ENCODE results near the gene BCAM. TPM values are rescaled to one million over a fixed set of nuclear protein-coding genes. Genes with fewer than 3 reads are reported as not detected.

The BCAM gene
- total and polyA plus RNA-seq, 2 of the 4 experiments (the other 2 are of a cell fraction), result 2.3 to 35.7 TPM

DNA sequence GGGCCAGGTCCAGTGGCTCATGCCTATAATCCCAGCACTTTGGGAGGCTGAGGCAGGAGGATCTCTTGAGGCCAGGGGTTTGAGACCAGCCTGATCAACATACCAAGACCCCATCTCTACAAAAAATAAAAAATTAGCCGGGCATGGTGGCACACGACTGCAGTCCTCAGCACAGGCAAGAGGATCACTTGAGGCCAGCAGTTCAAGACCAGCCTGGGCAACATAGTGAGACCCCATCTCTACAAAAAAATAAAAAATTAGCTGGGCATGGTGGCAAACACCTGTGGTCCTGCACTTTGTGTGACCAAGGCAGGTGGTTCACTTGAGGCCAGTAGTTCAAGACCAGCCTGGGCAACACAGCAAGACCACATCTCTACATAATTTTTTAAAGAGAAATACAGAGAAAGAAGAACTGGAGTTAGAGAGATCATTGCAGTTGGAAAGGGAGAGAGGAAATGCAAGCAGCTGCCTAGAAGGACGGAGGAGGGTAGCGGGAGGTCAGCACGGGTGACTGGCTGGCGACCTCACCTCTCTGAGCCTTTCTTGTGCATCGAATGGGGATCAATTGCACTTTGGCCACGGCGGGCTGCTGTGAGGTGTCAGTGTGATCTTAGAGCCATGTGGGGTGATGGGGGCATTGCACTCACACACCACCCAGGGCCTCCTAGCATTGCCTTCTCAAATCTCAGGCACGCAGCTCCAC, 13.9 kb downstream of the BCAM start:
- Histone ChIP-seq H3K9me3 (ENCODE audit: control insufficient read depth, insufficient read depth, low read length) (no peaks in the 10 kb centered on the region), H3K4me3 (ENCODE audit: insufficient read depth, low read depth, low read length) (no peak overlapping the region), H3K23ac (ENCODE audit: low read depth, low read length) (no peak overlapping the region), H3K36me3 (ENCODE audit: control insufficient read depth, insufficient read depth, low read length) (peaks cover 6% of the 10 kb centered on the region), H3K9ac (ENCODE audit: low read depth, low read length) (no peak overlapping the region), H4K8ac (ENCODE audit: low read depth in 2 of 2, low read length in 2 of 2) (no peak overlapping the region), H3K14ac (replicated peaks; ENCODE audit: low read depth, low read length) (no peak overlapping the region), H3K27me3 (ENCODE audit: control insufficient read depth, insufficient read depth, low read length) (peaks cover 10% of the 10 kb centered on the region), H2AK5ac (ENCODE audit: low read depth, low read length) (no peak overlapping the region), H3K79me1 (ENCODE audit: low read depth in 1 of 2, low read length in 2 of 2) (no peaks in the 10 kb centered on the region), H4K91ac (ENCODE audit: insufficient read depth, low read depth, low read length) (no peak overlapping the region), H2BK20ac (ENCODE audit: low read depth, low read length) (no peak overlapping the region), H2AFZ (replicated peaks; ENCODE audit: low read length, poor library complexity) (no peak overlapping the region), H3K4me1 (ENCODE audit: control insufficient read depth, insufficient read depth, low read length) (peaks cover 3% of the 10 kb centered on the region; the same call in 1 of the 2 replicates), H2AK9ac (replicated peaks; ENCODE audit: low read depth, low read length, poor library complexity) (no peak overlapping the region), H3K56ac (ENCODE audit: extremely low read depth, insufficient read depth, low read length) (no peak overlapping the region), H2BK15ac (ENCODE audit: low read depth, low read length) (no peak overlapping the region), H2BK5ac (ENCODE audit: low read depth, low read length, poor library complexity, severe bottlenecking) (no peak overlapping the region), H4K20me1 (ENCODE audit: insufficient read depth, low read length) (no peaks in the 10 kb centered on the region), H3K9me1 (ENCODE audit: insufficient read depth, low read length) (0 out of 2 replicates have a peak, but pooled peaks cover 3% of the 10 kb centered on the region), H2BK120ac (ENCODE audit: low read depth, low read length) (no peak overlapping the region), H4K5ac (ENCODE audit: low read depth, low read length) (no peak overlapping the region), H3K4me2 (ENCODE audit: low read depth, low read length) (no peak overlapping the region), H3K27ac (ENCODE audit: insufficient read depth, low read length) (no peak overlapping the region), H3K18ac (ENCODE audit: low read depth, low read length) (no peak overlapping the region), H3K4ac (ENCODE audit: low read depth, low read length) (no peak overlapping the region)
- no peak for DNase-seq
- POLR2A ChIA-PET (ENCODE audit: unreplicated experiment), result interaction anchor here (0.6 kb wide), 1 partner anchor 90 kb away, joined by 13 read pairs; no protein-coding TSS in a partner anchor
- intact Hi-C loops (cut with micrococcal nuclease), result no loop called here
- CTCF ChIA-PET, result interaction anchor here (0.6 to 1.3 kb wide), 3 partner anchors 10 to 15 kb away, joined by 4 to 5 read pairs (median 5); no protein-coding TSS in a partner anchor
- 90% methylated on average over 2 of the region's 10 CpGs; no CpG with 5 or more reads in 1 of the 2 experiments for WGBS, 2 experiments (ENCODE audit: extremely low coverage in 2 of 2, insufficient read length in 1 of 2)
- BruUV-seq (replicated peaks), result no TSS peak
- in situ Hi-C loops (cut with MboI; ENCODE audit: low sequenced_read_pairs), result no loop called here
- dilution Hi-C loops (cut with HindIII; ENCODE audit: low sequenced_read_pairs, unreplicated experiment), result no loop called here
- ATAC-seq (ENCODE audit: low read depth), result no peak
- TF ChIP-seq MAZ (IDR thresholded peaks at IDR 0.05; ENCODE audit: borderline replicate concordance, low read depth, low read length) (no peak), FOS (IDR thresholded peaks at IDR 0.05; ENCODE audit: low read depth, low read length) (no peak), RAD21 (IDR thresholded peaks at IDR 0.05; ENCODE audit: low read length) (no peak), SMC3 (IDR thresholded peaks at IDR 0.05; ENCODE audit: low read depth, low read length) (no peak), MAFK (IDR thresholded peaks at IDR 0.05; ENCODE audit: low read depth, low read length) (no peak), RCOR1 (IDR thresholded peaks at IDR 0.05; ENCODE audit: insufficient replicate concordance, low read length) (no peak), CHD1 (IDR thresholded peaks at IDR 0.05; ENCODE audit: low read depth, low read length) (no peak), POLR2A (IDR thresholded peaks at IDR 0.05; ENCODE audit: low read depth, low read length) (no peak), RFX5 (IDR thresholded peaks at IDR 0.05; ENCODE audit: low read depth, low read length) (no peak), NFE2L2 (IDR thresholded peaks at IDR 0.05; ENCODE audit: low read depth, low read length) (no peak), BHLHE40 (IDR thresholded peaks at IDR 0.05; ENCODE audit: low read depth, low read length) (no peak), CEBPB (IDR thresholded peaks at IDR 0.05; ENCODE audit: low read depth, low read length) (no peak)
- TF ChIP-seq, protein P1, sequence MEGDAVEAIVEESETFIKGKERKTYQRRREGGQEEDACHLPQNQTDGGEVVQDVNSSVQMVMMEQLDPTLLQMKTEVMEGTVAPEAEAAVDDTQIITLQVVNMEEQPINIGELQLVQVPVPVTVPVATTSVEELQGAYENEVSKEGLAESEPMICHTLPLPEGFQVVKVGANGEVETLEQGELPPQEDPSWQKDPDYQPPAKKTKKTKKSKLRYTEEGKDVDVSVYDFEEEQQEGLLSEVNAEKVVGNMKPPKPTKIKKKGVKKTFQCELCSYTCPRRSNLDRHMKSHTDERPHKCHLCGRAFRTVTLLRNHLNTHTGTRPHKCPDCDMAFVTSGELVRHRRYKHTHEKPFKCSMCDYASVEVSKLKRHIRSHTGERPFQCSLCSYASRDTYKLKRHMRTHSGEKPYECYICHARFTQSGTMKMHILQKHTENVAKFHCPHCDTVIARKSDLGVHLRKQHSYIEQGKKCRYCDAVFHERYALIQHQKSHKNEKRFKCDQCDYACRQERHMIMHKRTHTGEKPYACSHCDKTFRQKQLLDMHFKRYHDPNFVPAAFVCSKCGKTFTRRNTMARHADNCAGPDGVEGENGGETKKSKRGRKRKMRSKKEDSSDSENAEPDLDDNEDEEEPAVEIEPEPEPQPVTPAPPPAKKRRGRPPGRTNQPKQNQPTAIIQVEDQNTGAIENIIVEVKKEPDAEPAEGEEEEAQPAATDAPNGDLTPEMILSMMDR (conservative IDR thresholded peaks at IDR 0.05; ENCODE audit: low read depth, low read length), result no peak
- TF ChIP-seq, protein P2, sequence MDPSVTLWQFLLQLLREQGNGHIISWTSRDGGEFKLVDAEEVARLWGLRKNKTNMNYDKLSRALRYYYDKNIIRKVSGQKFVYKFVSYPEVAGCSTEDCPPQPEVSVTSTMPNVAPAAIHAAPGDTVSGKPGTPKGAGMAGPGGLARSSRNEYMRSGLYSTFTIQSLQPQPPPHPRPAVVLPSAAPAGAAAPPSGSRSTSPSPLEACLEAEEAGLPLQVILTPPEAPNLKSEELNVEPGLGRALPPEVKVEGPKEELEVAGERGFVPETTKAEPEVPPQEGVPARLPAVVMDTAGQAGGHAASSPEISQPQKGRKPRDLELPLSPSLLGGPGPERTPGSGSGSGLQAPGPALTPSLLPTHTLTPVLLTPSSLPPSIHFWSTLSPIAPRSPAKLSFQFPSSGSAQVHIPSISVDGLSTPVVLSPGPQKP (IDR thresholded peaks at IDR 0.05; ENCODE audit: borderline replicate concordance, low read depth, low read length), result no peak
- TF ChIP-seq, protein P3, sequence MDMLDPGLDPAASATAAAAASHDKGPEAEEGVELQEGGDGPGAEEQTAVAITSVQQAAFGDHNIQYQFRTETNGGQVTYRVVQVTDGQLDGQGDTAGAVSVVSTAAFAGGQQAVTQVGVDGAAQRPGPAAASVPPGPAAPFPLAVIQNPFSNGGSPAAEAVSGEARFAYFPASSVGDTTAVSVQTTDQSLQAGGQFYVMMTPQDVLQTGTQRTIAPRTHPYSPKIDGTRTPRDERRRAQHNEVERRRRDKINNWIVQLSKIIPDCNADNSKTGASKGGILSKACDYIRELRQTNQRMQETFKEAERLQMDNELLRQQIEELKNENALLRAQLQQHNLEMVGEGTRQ (IDR thresholded peaks at IDR 0.05; ENCODE audit: low read depth, low read length), result no peak
